Fibroblast of the aortic adventitia (primary cell): ENCODE measurements around the gene RIC8A. TPM values are rescaled to one million over a fixed set of nuclear protein-coding genes. Genes with fewer than 3 reads are reported as not detected.

Experiments used
- DNase-seq: peaks from one replicate; pipeline ENCODE4 v3.0.0-alpha.2; 2010; ENCODE audit warnings: low read depth
- H3K4me3 ChIP-seq: 2 replicates; pipeline ENCODE4 v1.5.1; 2011; ENCODE audit warnings: low read depth, mild to moderate bottlenecking, control low read depth, low read length, moderate library complexity
- total RNA-seq: library from RNA; depleted of rRNA; stranded (reverse); fragments of >200 nt; gene quantifications from 2 replicates; pipeline ENCODE4 v1.2.3, GENCODE V29; 2012; ENCODE audit warnings: low replicate concordance
- TF ChIP-seq, protein P1 (sequence below): IDR thresholded peaks from 2 replicates; pipeline ENCODE4 v1.5.1; 2011; ENCODE audit warnings: mild to moderate bottlenecking, low read length, control low read depth, inconsistent platforms; ENCODE audit not compliant: insufficient read depth

The RIC8A gene
- total RNA-seq, 1 donor = 148 TPM

DNA sequence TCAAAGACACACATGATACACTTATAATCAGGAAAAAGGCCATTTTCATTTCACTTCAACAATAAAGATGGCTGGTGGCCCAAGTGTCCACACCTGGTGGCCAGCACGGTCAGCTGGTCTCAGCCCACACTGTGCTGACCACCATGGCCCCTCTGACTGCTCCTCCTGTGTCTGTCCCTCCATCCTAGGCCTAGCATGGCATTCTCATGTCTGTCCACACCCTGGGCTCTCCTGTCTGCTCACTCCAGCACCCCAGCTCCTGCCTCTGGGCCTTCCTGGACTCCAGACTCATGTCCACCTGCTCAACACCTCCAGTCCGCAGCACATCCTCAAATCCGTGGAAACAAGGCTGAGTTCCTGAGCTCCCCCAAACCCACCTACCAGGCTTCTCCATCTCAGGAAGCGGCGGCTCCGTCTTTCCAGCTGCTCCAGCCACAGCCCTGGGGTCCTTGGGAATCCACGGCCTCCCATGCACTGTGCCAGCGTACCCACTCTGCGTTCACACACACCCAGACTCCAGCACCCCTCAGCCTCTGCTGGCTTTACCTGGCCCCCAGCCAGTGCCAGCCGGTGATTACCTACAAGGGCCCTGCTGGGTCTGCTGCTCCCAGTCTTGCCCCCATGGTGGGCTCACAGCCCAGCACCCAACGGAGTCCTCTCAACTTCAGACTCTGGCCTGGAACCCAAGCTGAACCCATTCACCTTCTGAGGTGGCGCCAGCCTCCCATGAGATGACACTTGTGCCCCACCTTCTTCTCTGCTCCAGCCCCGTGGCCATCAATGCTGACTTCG, 14.7 kb downstream of the RIC8A start:
- TF ChIP-seq, protein P1, sequence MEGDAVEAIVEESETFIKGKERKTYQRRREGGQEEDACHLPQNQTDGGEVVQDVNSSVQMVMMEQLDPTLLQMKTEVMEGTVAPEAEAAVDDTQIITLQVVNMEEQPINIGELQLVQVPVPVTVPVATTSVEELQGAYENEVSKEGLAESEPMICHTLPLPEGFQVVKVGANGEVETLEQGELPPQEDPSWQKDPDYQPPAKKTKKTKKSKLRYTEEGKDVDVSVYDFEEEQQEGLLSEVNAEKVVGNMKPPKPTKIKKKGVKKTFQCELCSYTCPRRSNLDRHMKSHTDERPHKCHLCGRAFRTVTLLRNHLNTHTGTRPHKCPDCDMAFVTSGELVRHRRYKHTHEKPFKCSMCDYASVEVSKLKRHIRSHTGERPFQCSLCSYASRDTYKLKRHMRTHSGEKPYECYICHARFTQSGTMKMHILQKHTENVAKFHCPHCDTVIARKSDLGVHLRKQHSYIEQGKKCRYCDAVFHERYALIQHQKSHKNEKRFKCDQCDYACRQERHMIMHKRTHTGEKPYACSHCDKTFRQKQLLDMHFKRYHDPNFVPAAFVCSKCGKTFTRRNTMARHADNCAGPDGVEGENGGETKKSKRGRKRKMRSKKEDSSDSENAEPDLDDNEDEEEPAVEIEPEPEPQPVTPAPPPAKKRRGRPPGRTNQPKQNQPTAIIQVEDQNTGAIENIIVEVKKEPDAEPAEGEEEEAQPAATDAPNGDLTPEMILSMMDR = no peak
- no peak overlapping the region for H3K4me3 ChIP-seq
- no peak for DNase-seq

DNA sequence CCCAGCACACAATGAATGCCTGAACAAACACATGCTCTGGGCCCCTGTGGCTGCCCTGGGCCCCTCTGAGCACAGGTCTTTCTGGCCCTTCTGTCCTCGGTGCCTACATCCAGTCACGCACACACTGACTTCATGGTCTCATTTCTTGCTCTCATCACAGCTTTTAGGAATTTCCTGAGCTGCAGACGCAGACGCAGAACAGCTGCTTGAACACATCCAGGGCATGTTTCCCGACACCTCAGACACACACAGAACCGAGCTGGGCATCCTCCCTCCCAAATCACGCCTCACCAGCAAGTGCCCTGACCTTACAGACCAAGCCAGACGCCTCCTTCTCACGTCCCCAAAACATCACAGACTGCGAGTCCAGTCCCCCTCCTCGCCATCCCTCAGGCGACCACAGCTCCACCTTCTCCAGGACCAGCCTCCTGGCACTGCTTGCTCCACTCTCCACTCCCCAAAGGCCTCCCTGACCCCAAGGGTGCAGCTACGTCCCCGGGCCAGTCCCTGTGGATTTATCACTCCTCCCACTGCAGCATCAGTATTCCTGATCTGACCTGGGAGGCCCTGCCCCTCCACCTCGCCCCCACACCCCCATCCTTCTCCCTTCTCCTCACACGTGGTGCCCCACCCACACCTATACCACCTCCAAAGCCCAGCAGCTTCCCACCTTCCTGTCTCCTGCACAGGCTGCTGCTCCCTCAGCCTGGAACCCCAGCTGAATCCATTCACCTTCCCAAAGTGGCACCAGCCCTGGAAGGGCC, 15.7 kb downstream of the RIC8A start:
- H3K4me3 ChIP-seq = no peak overlapping the region
- TF ChIP-seq, protein P1 = no peak
- no peak for DNase-seq

GRCh38 chr11:223884-224283, 16.4 kb downstream of the RIC8A start:
- TF ChIP-seq, protein P1 = no peak
- no peak overlapping the region for H3K4me3 ChIP-seq
- DNase-seq = no peak

GRCh38 chr11:224424-224823, 16.9 kb downstream of the RIC8A start:
- no peak for DNase-seq
- TF ChIP-seq, protein P1 = no peak
- H3K4me3 ChIP-seq = no peak overlapping the region

- DNase-seq = no peak
- no peak overlapping the region for H3K4me3 ChIP-seq
- TF ChIP-seq, protein P1 = no peak
Measured at GRCh38 chr11:225734-226453, 18.4 kb downstream of the RIC8A start.

- no peak overlapping the region for H3K4me3 ChIP-seq
- no peak for DNase-seq
- TF ChIP-seq, protein P1 = no peak
Measured at GRCh38 chr11:227824-228379, 20.4 kb downstream of the RIC8A start.
